HG02798 (cell line): Measurements from ENCODE around the gene P2RY11.

Experiments
- ATAC-seq: cut with Tn5 transposase; IDR thresholded peaks from one replicate; pipeline ENCODE4 v1.9.1; 2021; ENCODE audit warnings: mild to moderate bottlenecking; ENCODE audit not compliant: unreplicated experiment, poor library complexity

P2RY11 gene

DNA sequence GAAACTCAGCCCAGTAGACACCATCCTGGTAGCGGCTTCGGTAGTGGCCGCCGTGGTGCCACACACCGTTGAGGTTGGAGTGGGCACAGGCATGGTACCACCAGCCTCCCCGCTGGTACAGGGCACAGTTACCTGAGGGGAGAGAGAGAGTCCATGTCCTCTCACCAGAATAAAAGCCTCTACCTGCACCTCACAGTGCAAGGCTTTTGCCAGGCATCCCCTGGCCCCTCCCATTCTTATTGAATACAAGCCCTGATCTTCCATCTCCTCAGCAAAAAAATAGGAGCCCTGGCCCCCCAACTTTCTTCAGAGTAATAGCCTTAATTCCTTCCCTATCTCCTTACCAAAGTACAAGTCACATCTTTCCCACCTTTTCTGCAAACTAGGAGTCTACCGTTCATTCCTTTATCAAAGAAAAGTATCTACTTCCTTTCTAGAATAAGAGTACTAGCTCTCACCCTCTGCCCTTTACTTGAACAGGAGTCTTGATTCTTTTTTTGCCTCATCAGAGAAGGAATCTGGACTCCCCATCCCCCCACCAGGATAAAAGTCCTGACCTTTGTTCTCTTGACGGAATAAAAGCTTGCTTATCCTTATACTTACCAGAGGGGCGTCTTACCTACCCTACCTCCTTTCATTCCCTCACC, 18.7 kb upstream of the P2RY11 start:
- no peak for ATAC-seq

DNA sequence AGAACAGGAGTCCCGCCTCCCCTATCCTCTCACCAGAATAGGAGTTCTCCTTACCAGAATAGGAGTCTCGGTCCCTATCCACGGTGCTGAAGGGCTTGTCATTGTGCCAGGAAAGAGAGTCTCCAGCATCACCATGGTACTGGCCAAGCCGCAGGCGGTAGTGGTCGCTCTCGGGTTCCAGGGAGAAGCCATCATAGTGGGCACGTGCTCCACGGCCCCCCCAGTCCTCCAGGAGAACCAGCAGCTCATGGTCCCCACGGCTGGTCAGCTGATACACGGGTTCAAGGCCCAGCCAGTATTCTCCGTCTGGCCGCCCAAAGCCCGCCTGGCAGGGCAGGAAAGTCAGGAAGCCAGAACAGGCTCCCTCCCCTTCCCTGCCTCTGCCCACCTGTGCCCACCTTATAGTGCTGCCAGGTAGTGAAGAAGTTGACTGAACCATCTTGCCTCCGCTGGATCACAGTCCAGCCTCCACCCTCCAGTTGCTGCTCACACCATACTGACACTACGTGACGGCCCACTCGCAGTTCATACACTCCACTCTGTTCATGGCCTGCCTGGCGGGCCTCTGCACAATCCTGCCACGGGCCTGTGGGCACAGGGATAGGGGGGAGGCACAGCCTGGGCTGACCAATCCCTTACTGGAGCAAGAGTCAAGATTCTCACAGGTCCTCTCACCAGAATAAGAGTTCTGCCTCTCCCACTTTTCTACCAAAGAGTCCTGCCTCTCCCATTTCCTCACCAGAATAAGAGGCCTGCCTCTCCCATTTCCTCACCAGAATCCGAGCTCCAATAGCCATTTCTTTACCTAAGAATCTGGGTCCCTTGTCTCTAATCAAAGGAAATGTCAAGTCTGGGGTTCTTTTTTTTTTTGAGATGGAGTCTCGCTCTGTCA, 18.0 kb upstream of the P2RY11 start:
- ATAC-seq, result no peak

DNA sequence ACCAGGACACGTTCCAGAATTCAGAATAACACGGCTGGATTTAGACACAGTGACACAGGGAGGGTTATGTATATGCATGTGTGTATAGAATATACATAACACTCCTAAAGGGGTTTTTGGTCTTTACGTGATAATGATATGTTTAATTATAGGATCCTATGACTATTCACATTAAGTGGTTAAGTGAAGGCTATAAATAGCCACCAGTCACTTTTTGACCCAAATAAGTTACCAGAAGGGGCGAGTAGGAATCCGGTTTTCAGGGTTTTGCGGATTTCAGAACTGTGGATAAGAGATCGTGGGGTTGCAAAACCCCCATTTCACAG, 15.9 kb upstream of the P2RY11 start:
- no peak for ATAC-seq

DNA sequence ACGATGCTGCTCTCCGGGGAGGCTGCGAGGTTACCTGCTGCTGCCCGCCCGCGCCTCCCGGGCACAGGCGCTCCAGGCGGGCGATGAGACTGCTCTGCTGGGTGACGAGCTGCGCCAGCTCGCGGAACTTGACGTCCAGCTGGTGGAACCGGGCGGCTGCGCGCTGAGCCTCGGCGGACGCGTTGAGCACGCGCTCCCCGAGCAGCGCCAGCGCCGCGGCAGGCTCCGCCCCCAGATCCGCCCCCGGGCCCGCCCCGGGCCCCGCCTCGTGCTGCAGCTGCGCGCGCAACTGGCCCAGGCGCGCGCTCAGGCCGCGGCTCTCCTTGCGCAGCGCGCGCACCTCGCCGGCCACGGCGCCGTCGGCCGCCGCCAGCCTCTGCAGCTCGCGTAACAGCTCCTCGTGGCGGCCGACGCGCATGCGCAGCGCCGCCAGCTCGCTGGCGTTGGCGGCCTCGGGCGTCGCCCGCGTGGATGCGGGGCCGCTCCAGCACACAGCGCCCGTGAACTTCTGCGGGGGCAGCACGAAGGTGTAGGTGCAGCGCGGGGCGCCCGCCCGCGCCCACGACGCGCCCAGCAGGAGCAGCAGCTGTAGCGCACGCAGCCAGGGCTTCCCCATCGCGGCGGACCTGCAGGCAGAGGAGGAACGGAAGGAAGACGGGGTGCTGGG, 15.4 kb upstream of the P2RY11 start:
- ATAC-seq, result peak; percentile 92

DNA sequence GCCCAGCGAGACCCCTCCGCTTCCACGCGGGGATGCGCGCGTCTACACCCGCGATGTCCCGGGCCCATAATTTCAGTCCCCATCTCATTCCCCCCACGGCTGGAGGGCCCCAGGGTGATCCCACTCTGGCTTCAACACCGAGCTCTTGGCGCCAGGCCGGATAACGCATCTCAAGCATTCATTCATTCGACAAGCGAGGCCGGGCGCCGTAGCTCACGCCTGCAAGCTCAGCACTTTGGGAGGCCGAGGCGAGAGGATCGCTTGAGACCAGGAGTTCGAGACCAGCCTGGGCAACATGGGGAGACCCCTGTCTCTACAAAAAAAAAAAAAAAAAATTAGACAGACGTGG, 14.9 kb upstream of the P2RY11 start:
- ATAC-seq, result no peak

DNA sequence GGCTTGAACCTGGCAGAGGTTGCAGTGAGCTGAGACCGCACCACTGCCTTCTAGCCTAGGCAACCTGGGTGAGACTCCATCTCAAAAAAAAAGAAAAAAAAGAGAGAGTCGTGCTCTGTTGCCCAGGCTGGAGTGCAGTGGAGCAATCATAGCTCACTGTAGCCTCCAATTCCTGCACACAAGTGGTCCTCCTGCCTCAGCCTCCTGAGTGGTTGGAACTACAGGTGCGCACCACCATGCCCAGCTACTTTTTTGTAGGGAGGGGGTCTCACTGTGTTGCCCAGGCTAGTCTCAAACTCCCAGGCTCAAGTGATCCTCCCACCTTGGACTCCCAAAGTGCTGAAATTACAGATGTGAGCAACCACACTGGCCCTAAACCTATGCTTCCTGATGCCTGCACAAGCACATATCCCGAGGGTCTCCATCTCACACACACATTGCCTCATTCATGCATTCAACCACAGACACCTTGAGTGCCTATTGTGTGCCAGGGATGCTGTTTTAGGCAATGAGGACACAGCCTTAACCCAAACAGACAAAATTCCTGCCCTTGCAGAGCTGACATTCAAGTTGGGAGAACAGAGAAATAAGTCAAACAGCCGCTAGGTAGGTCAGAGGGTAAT, 11.2 kb upstream of the P2RY11 start:
- no peak for ATAC-seq

DNA sequence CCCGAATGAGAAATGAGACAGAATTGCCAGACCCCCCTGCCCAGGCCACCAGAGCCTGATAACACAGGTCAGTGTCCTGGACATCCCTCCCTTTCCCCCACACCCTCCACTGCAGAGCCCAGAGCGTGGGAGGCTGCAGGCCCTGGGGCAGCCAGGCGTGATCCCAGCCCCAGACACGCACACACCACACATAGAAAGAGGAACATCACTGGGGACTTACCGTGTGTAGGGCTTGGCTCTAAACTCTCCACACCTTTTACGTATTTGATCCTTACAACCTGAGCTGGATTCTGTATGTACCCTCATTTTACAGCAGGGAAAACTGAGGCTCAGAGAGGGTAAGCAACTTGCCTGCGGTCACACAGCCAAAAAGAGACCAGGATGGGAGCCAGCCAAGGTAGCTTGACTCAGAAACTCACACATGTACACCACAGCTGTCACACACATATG, 8.7 kb upstream of the P2RY11 start:
- no peak for ATAC-seq

DNA sequence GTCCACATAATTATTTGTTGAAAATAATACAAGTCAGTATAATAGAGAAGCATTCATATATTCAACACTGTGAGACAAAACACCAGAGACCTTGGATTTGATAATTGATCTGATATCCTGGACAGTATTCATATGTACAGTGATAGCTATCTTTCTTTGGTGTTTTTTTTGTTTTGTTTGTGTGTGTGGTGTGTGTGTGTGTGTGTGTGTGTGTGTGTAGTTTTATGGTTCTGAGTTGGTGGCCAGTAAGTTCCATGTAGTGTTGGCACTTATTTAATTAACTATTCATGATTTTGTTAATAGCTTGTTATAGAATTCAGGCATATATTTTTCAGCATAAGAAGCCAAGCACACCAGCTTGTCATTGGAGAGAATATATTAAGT, 7.4 kb upstream of the P2RY11 start:
- no peak for ATAC-seq

DNA sequence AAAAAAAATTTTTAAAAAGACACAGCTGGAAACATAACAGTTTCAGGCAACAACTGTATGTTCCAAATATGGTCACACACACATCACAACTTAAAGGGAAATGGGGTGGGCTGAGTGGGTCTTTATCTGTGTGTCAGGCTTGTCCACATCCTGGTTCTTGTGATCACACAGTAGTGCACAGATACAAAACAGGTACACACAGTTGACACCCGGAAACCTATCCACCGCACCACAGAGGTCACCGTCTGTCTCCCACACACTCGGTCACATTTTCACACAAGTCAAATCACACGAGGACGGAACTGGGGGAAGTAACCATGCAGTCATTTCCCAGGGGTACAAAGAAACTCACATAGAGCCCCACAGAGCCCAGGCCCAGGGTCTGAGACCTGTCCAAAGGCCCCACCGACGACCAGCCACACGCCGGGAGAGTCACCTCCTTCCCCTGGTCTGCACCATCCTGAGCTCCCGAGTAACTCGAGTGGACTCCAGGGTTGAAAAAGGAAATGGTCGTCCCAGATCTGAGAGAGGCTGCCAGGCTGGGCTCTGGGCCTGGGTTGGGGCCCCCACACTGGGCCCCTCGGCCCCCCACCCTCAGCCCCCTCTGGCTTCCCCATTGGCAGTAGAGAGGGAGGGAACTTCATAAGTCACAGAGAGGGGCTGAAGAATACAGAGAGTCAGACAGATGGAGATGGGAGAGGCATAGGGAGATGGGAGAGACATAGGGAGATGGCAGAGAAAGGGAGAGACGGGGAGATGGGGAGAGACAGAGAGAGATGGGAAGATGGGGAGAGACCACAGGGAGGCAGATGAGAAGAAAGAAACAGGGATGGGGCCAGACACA, 6.6 kb upstream of the P2RY11 start:
- peak; percentile 37 for ATAC-seq

DNA sequence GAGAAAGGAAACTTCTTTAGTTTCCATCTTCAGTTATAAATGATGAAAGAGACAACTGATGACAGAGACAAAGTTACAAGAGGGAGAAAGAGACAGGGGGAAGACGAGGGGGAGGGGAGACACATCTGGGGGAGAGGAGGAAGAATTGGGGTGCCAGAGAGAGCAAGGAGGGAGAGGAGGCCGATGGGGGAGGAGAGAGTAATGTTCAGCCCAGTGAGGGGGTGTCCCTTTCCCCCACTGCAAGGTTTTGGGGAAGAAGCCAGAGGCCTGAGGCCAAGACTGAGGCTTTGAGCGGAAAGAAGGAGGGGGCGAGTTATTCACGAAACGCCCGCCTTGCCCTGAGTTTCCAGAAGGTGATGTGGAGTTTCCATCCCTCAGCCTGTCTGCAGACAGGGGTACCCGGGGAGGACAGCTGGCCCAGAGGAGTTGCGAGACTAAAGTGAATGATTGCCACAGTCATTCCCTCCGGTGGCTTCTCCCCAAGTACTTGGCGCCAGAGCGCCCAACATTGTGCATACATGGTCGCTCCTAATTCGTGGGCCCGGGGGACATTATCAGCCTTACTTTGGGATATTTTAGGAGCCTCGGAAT, 5.9 kb upstream of the P2RY11 start:
- peak; percentile 30 for ATAC-seq

DNA sequence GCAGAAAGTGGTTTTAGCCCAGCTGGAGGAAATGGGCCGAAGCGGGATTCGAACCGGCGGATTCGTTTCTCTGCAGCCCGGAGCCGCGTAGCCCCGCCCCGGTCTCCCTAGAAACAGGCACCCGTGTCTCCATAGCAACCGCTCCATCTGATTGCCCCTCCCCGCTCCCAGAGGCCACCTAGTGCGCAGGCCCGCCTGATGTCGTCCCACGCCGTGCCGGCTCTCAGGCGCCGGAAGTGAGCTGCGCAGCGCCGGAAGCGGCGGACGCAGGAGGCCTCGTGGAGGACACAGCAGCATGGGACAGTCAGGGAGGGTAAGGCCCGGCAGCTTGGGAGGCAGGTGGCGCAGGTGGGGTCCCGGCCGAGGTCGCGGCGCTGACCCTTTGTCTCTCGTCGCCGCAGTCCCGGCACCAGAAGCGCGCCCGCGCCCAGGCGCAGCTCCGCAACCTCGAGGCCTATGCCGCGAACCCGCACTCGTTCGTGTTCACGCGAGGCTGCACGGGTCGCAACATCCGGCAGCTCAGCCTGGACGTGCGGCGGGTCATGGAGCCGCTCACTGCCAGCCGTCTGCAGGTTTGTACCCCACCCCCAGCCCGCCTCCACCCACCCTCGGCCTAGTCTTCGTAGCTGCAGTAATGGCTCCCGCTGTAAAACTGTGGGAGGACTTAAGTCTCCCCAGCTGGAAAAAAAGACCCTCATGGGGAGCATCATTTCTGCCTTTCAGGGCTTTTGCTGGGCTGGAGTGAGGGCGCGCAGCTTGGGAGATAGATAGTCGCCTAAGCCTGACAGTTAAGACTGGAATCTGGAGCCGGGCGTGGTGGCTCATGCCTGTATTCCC, 5.2 kb upstream of the P2RY11 start, which contains the start of gene PPAN:
PPAN (plus strand) TSS at position 263 of the 837 bp plus-strand sequence; CDS start at position 296, 33 bp downstream.
- ATAC-seq, result peak; percentile 78

DNA sequence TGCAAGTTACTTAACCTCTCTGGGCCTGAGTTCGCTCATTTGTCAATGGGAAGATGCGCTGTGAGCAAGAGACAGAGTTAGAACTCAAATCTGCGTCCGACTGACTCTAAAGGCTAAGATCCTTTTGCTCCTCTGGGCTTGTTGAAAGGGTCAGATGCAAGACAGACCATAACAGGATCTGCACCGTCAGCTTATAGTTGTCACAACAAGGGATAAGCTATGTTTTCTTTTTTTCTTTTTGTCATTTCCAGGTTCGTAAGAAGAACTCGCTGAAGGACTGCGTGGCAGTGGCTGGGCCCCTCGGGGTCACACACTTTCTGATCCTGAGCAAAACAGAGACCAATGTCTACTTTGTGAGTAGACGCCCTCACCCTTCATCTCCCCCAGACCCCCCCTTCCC, 4.2 kb upstream of the P2RY11 start:
- ATAC-seq, result no peak

DNA sequence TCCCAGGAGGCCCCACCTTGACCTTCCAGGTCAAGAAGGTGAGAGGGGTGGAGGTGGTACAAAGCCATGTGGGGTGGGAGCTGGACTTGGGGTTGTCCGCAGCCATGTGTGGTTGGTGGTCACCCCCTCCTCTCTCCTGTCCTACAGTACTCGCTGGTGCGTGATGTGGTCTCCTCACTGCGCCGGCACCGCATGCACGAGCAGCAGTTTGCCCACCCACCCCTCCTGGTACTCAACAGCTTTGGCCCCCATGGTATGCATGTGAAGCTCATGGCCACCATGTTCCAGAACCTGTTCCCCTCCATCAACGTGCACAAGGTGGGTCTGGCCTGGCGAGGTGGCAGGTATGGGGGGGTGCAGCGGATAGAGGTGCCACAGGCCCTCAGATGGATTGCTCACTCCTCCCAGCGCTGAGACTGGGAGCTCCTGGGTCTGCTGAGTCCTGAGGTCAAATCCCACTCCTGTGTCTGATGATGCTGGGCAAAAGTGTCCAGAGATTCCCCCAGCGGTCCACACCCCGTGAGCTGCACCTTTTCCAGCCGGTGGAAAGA, 3.6 kb upstream of the P2RY11 start:
- ATAC-seq, result no peak

DNA sequence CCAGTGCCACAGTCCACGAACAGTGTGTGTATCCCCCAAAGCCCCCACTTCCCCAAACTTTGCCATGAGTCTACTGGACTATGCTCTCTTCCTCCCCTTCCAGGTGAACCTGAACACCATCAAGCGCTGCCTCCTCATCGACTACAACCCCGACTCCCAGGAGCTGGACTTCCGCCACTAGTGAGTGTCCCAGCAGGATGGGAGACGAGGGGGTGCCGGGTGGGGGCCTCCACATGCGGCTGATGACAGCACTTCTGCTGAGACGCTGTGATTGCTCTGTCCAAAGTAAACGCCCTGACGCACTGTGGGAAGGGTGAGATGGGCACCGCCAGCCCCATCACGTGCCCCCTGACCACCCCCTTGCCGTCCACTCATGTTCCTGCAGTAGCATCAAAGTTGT, 2.0 kb upstream of the P2RY11 start:
- no peak for ATAC-seq

DNA sequence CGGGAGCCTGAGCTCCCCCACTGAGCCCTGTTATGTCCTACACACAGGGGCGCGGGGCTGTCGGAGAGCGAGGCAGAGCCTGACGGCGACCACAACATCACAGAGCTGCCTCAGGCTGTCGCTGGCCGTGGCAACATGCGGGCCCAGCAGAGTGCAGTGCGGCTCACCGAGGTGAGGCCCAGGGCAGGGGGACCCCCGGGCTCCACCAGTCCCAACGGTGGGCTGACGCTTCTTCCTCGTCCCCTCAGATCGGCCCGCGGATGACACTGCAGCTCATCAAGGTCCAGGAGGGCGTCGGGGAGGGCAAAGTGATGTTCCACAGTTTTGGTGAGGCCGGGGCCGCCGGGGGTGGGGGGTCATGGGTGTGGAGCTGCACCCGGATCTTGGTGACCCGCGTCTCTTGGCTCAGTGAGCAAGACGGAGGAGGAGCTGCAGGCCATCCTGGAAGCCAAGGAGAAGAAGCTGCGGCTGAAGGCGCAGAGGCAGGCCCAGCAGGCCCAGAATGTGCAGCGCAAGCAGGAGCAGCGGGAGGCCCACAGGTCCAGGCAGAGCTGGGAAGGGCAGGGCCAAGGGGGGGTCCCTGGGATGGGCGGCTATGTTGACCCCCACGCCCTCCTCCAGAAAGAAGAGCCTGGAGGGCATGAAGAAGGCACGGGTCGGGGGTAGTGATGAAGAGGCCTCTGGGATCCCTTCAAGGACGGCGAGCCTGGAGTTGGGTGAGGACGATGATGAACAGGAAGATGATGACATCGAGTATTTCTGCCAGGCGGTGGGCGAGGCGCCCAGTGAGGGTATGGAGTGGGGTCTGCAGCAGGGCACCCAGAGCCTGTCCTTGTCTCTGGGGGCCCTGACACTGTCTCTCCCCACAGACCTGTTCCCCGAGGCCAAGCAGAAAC, 1.2 kb upstream of the P2RY11 start:
- ATAC-seq, result no peak

DNA sequence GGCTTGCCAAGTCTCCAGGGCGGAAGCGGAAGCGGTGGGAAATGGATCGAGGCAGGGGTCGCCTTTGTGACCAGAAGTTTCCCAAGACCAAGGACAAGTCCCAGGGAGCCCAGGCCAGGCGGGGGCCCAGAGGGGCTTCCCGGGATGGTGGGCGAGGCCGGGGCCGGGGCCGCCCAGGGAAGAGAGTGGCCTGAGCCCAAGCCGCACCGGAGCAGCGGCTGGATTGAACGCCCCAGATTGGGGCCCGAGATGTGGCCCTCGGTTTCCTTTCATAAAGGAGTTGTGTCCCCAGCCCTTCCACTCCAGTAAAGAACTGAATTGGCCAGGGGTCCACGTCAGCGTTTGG, 548 bp upstream of the P2RY11 start:
- no peak for ATAC-seq

DNA sequence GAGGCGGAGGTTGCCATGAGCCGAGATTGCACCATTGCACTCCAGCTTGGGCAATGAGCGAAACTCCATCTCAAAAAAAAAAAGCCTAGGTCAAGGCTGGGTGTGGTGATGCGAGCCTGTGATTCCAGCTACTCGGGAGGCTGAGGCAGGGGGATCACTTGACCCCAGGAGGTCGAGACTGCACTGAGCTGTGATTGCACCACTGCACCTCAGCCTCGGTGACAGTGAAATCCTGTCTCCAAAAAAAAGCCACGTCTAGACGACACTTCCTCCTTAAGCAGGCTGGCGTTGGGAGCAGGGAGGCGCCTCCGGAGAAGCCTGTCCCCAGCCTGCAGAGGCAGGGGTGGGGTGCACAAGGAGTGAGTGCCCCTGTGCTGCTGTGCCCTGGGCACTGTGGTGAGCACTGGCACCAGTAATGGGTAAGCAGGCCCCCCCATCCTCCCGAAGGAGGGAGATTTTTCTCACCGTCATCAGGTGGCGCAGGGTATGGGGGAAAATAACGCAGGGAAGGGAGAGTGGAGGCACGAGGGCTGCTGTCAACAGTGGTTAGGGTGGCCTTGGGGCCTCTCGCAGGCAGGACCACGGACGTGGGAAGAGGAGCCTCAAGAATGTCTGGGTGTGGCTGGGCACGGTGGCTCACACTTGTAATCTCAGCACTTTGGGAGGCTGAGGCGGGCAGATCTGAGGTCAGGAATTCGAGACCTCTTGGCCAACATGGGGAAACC, 706 bp downstream of the P2RY11 start:
- no peak for ATAC-seq
